Panc1 (cell line): ENCODE data around the gene FAM9A. TPM values are rescaled to one million over a fixed set of nuclear protein-coding genes. Genes with fewer than 3 reads are reported as not detected.

ENCODE experiments used
- ATAC-seq: fragments of 200-7000 bp; cut with Tn5 transposase; 2 replicates; pipeline ENCODE4 v1.9.1; 2020; ENCODE audit warnings: mild to moderate bottlenecking, moderate library complexity
- BruUV-seq: library from RNA; stranded (reverse); fragments of 400-500 nt; replicated peaks from 2 replicates; lab custom pipeline; 2021; lab: Mats Ljungman, UMichigan
- CTCF ChIA-PET: fragments of 300-600 bp; sonication (Branson Sonifier 250); formaldehyde crosslinking; loops from one replicate; lab custom pipeline; 2022; ENCODE audit warnings: antibody characterized with exemption; lab: Charles Lee
- POLR2A ChIA-PET: fragments of 300-600 bp; sonication (Branson Sonifier 250); formaldehyde crosslinking; loops from one replicate; lab custom pipeline; 2022; ENCODE audit warnings: antibody characterized with exemption; lab: Charles Lee
- DNase-seq: peaks from one replicate; pipeline ENCODE4 v3.0.0-alpha.2; 2010; ENCODE audit warnings: low read depth, low spot score
- H3K27ac ChIP-seq: 2 replicates; pipeline ENCODE4 v1.5.1; 2011; ENCODE audit warnings: mild to moderate bottlenecking, low read length, inconsistent platforms
- H3K27me3 ChIP-seq: fragments of 200-500 bp; sonication (Bioruptor generic); 2 replicates; pipeline ENCODE4 v1.6.0; 2014; ENCODE audit warnings: low read length, inconsistent platforms; ENCODE audit not compliant: control insufficient read depth, insufficient read depth
- H3K36me3 ChIP-seq: fragments of 200-500 bp; sonication (Bioruptor generic); 2 replicates; pipeline ENCODE4 v1.5.1; 2014; ENCODE audit warnings: inconsistent platforms, mild to moderate bottlenecking, low read length, moderate library complexity; ENCODE audit not compliant: control insufficient read depth, insufficient read depth
- H3K4me1 ChIP-seq: 2 replicates; pipeline ENCODE4 v1.5.1; 2011; ENCODE audit warnings: inconsistent platforms, mild to moderate bottlenecking, low read length, moderate library complexity; ENCODE audit not compliant: control insufficient read depth, insufficient read depth
- H3K4me3 ChIP-seq, 2 experiments: 2 replicates each; pipeline ENCODE4 v1.5.1; 2011 to 2012; ENCODE audit warnings: low read depth in 2 of 2, low read length in 2 of 2, mild to moderate bottlenecking in 2 of 2, inconsistent platforms in 1 of 2, moderate library complexity in 1 of 2
- H3K9me3 ChIP-seq: fragments of 200-500 bp; sonication (Bioruptor generic); 2 replicates; pipeline ENCODE4 v1.5.1; 2014; ENCODE audit warnings: low read depth, mild to moderate bottlenecking, inconsistent platforms, low read length, moderate library complexity; ENCODE audit not compliant: control insufficient read depth, insufficient read depth
- CTCF ChIP-seq: fragments of 450-650 bp; IDR thresholded peaks from 2 replicates; pipeline ENCODE4 v1.5.1; 2017; ENCODE audit warnings: mild to moderate bottlenecking
- POLR2AphosphoS5 ChIP-seq: IDR thresholded peaks from 2 replicates; pipeline ENCODE4 v1.6.1; 2012; ENCODE audit warnings: mild to moderate bottlenecking, low read depth, low read length, moderate library complexity
- REST ChIP-seq, 2 experiments: IDR thresholded peaks; 2 replicates each; pipeline ENCODE4 v1.6.1; 2011 to 2012; ENCODE audit warnings: low read depth in 2 of 2, control low read depth in 1 of 2, low read length in 1 of 2, mild to moderate bottlenecking in 1 of 2, moderate library complexity in 1 of 2; ENCODE audit not compliant: insufficient read depth in 1 of 2
- SIN3A ChIP-seq: IDR thresholded peaks from 2 replicates; pipeline ENCODE4 v1.6.1; 2012; ENCODE audit warnings: low read depth, mild to moderate bottlenecking, low read length, moderate library complexity, borderline replicate concordance; ENCODE audit not compliant: insufficient read depth
- TCF7L2 ChIP-seq: IDR thresholded peaks from 2 replicates; pipeline ENCODE4 v1.6.1; 2011; ENCODE audit warnings: mild to moderate bottlenecking, low read depth, low read length, inconsistent platforms
- in situ Hi-C: cut with HindIII; loops from 2 replicates; pipeline ENCODE4 v1.10.0; 2016; ENCODE audit warnings: low sequenced_read_pairs, low pct_unique_long_range_greater_than_20kb
- intact Hi-C: fragments of 100-400 bp; cut with micrococcal nuclease; formaldehyde crosslinking; loops from one replicate; pipeline ENCODE4 v1.10.0; 2022; ENCODE audit not compliant: unreplicated experiment
- total RNA-seq: library from RNA; stranded (reverse); gene quantifications from one replicate; pipeline ENCODE4 v1.2.1, GENCODE V29; 2021; ENCODE audit not compliant: unreplicated experiment

FAM9A gene
- total RNA-seq, 1 experiment from 2014 or later = not detected

DNA sequence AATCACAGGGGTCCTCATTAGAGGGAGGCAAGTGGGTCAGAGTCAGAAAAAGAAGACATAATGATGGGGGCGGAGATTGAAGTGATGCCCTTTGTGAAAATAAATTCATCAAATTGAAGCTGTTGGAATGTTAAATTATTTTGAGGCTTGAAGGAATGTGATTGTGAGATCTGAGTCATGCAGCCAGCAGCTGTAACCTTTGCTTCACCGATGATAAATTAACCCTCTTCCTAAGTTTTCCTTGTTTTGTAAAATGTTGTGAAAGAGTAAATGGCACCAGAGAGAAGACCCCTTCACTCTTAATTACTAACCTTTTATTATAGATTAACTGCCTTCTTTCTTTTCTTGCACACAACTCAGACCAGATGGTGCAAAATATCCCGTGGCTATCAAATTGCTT, 47.7 kb upstream of the FAM9A start:
- CTCF ChIA-PET = no interaction called here
- H3K36me3 ChIP-seq = no peaks in the 10 kb centered on the region
- POLR2A ChIA-PET = no interaction called here
- no peak overlapping the region for H3K27ac ChIP-seq
- in situ Hi-C loops (no loop called here), intact Hi-C loops (no loop called here)
- H3K4me3 ChIP-seq = no peak overlapping the region
- no peaks in the 10 kb centered on the region for H3K4me1 ChIP-seq
- TF ChIP-seq POLR2AphosphoS5 = no peak
- no peak for TF ChIP-seq CTCF
- no peak for TF ChIP-seq SIN3A
- TF ChIP-seq TCF7L2 = no peak
- TF ChIP-seq REST (IDR thresholded peaks at IDR 0.05; ENCODE audit: insufficient read depth in 1 of 2, low read depth in 2 of 2, low read length in 1 of 2) = no peak
- no peak for ATAC-seq
- no TSS peak for BruUV-seq
- H3K27me3 ChIP-seq = no peaks in the 10 kb centered on the region; the same call in 1 of the 2 replicates
- no peaks in the 10 kb centered on the region for H3K9me3 ChIP-seq
- no peak for DNase-seq

GRCh38 chrX:8848441-8848840, 47.3 kb upstream of the FAM9A start:
- Histone ChIP-seq H3K4me1 (no peaks in the 10 kb centered on the region), H3K36me3 (no peaks in the 10 kb centered on the region), H3K9me3 (no peaks in the 10 kb centered on the region), H3K4me3 (no peak overlapping the region), H3K27me3 (no peaks in the 10 kb centered on the region; the same call in 1 of the 2 replicates), H3K27ac (no peak overlapping the region)
- no peak for DNase-seq
- intact Hi-C loops = no loop called here
- POLR2A ChIA-PET = no interaction called here
- ATAC-seq = no peak
- CTCF ChIA-PET = no interaction called here
- TF ChIP-seq REST (IDR thresholded peaks at IDR 0.05; ENCODE audit: insufficient read depth in 1 of 2, low read depth in 2 of 2, low read length in 1 of 2) (no peak), SIN3A (no peak), CTCF (no peak), POLR2AphosphoS5 (no peak), TCF7L2 (no peak)
- no TSS peak for BruUV-seq
- in situ Hi-C loops = no loop called here
